ENCODE data around the gene DPP6.

DPP6 gene

GRCh38 chr7:154484406-154484805, 432.2 kb downstream of the DPP6 start:
- H3K4me3 ChIP-seq: no peak overlapping the region
- H3K27ac ChIP-seq: no peak overlapping the region

DNA sequence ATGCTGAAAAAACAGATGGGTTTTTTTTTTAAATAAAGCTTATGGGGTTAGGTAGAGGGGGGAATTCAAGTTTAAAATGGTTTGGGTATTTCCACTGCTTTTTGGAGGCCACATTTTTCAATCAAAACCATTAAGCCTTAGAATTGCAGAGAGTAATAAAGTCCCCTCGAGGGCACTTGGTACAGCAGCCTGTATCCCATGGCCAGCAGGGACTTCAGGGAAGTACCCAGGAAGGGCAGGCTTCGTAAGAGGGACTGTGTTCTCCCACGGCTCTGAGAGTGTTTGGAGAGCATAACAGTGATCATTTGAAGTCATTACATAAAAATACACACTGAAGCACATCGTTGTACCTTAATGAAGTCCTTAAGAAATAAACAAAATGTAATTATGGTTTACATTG, 432.7 kb downstream of the DPP6 start:
- H3K27ac ChIP-seq: no peak overlapping the region

DNA sequence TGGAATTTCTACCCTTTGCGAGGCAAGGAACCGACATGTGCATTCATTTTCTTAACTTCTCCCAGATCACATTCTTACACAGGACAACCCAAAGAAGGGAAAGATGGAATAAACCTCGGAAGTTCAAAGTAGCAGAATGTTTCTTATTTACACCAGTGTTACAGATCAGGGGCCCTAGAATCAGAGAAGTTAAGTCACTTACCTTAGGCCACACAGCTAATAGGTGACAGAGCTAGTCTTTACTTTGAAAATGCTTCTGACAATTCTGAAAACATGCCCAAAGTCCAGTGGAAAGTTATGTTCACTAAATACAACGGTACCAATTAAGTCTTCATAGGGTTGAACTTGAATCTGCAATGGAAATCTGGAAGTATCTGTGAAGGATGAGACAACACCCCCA, 437.7 kb downstream of the DPP6 start:
- Histone ChIP-seq H3K4me3 (no peak overlapping the region), H3K27ac (no peak overlapping the region)

More for the DNA sequence above, 432.7 kb downstream of the DPP6 start:
- no peak overlapping the region for H3K4me3 ChIP-seq

GRCh38 chr7:154493594-154493993, 441.4 kb downstream of the DPP6 start:
- Histone ChIP-seq H3K27ac (no peak overlapping the region), H3K4me3 (no peak overlapping the region)

- H3K27ac ChIP-seq: no peak overlapping the region
- H3K4me3 ChIP-seq: no peak overlapping the region
These were observed 445.6 kb downstream of the DPP6 start for GRCh38 chr7:154497751-154498150.

GRCh38 chr7:154503962-154504550, 451.9 kb downstream of the DPP6 start:
- Histone ChIP-seq H3K27ac (no peak overlapping the region), H3K4me3 (no peak overlapping the region)

DNA sequence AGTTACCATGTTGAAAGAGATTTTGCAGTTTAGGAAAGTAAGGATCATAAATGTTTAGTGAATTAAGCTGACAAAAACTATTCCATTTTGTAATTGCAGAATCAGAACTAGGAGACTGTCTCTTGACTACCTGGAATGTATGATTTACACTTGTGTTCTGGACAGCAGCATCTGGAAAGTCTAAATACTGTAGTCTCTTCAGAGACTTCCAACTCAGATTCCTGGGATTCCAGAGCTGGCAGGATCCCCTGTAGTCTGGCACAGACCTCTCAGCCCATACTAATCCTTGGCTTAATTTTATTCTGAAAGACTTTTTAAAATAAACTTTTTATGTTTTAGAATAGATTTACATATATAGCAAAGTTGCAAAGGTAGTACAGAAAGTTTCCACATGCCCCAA, 452.7 kb downstream of the DPP6 start:
- Histone ChIP-seq H3K4me3 (no peak overlapping the region), H3K27ac (no peak overlapping the region)

DNA sequence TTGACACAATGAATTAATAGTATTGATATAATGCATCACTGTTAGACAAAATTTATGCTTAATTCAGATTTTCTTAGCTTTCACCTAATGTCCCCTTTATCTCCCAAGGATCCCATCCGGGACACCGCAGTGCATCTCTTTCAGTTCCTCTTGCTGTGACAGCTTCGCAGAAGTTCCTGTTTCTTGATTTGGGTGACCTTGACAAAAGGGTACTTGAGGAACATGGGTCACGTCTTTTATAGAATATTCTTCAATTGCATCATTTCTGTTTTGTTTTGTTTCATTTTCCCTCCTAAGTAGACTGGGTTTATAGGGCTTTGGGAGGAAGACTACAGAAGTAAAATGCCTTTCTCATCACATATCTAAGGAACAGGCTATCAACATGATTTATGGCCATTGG, 453.2 kb downstream of the DPP6 start:
- no peak overlapping the region for H3K4me3 ChIP-seq
- no peak overlapping the region for H3K27ac ChIP-seq

DNA sequence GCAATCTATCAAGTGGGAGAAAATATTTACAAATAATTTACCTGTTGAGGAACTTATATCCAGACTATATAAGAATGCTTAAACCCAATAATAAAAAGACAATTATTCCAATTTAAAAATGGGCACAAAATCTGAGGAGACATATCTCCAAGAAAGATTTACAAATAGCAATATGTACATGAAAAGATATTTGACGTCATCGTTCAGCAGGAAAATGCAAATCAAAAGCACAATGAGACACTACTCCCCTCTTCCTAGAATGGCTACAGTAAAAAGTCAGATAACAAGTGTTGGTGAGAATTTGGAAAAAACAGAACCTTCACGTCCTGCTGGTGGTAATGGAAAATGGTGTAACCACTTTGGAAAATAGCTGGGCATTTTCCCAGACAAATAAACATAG, 457.0 kb downstream of the DPP6 start:
- Histone ChIP-seq H3K27ac (no peak overlapping the region), H3K4me3 (no peak overlapping the region)

DNA sequence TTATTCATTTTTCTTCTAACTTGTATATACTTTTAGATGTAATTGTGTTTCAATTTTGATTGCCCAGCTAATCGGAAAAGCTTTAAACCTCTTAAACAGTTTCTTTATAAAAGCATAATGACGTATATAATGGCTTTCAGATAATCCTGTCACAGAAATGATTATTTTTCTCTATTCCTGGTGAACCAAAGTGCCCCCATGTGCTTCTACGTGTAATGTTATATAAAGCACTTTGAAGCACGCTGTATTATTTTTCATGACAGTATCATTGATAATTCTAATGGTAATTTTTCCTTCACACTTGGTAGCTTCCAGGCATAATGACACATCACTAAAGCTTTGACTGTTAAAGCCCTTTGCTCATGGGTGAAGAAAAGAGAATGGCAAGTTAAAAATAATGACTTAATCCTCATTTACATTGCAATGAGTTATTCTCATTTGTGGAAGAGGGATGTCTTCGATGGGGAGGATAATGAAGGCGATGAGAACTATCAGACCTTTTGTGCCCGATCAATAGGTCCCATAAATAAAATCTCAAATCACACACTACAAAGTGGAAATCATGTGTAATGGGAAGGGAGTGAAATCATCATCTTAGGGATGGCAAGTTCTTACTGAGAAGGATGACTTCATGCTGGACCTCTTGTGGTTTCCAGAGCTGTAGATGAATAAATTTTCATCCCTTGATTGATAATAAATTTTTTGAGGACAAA, 460.1 kb downstream of the DPP6 start:
- Histone ChIP-seq H3K4me3 (no peak overlapping the region), H3K27ac (no peak overlapping the region)

DNA sequence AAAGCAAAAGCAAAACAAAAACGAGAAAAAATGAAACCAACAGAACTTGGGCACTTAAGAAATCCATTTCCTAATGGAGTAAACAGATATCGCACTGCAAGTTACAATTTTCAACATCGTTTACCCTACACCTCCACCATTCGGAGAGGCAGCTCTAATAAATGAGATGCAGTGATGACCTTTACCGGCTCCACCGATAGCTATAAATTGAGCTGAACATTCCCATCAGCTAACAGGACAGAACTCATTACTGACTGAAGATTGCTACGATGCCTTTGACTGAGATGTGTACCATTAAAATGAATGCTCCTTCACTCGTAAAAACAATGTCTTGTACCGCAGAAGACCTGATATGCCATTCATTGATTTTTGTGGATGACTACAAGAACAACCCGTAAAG, 465.6 kb downstream of the DPP6 start:
- no peak overlapping the region for H3K27ac ChIP-seq
- no peak overlapping the region for H3K4me3 ChIP-seq

GRCh38 chr7:154519229-154519628, 467.0 kb downstream of the DPP6 start:
- H3K4me3 ChIP-seq: no peak overlapping the region
- no peak overlapping the region for H3K27ac ChIP-seq

DNA sequence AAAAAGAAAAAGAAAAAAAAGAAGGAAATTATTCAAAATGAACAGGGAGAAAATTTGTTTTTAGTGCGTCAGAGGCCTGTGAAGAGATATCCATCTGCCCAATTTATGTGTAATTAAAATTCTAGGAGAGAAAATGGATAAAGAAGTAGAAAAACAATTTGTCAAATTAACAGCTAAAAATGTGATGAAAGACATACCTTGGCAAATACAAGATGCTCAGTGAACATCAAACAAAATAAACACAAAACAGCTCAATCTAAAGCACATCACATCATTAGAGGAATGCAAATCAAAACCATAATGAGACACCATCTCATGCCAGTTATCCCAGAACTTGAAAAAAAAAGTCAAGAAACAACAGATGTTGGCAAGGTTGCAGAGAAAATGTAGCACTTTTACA, 477.9 kb downstream of the DPP6 start:
- no peak overlapping the region for H3K27ac ChIP-seq

GRCh38 chr7:154532771-154533170, 480.6 kb downstream of the DPP6 start:
- Histone ChIP-seq H3K27ac (no peak overlapping the region), H3K4me3 (no peak overlapping the region)

More for the DNA sequence above, 477.9 kb downstream of the DPP6 start:
- no peak overlapping the region for H3K4me3 ChIP-seq

DNA sequence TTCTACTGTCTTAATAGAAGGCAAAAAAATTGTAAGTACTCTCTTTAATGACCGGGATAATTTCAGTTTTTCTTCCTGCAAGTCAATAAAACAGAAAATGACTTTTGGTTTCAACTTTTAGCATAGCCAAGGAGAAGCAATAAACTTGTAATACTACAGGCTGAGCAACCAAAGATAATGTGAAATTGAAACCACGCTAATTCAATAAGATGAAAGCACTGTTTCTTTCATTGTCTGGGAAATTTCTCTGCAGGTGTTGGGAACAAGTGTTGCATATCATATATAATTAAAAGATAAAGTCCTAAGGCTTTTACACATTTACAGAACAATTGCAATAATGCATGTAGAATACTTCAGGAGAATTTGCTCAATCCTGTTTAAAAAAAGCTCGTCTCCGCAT, 488.4 kb downstream of the DPP6 start:
- H3K27ac ChIP-seq: no peak overlapping the region
- H3K4me3 ChIP-seq: no peak overlapping the region

- no peak overlapping the region for H3K4me3 ChIP-seq
These were observed 489.4 kb downstream of the DPP6 start for GRCh38 chr7:154541606-154542005.

GRCh38 chr7:154546946-154547587, 494.9 kb downstream of the DPP6 start:
- H3K4me3 ChIP-seq: no peak overlapping the region

More at GRCh38 chr7:154541606-154542005, 489.4 kb downstream of the DPP6 start:
- no peak overlapping the region for H3K27ac ChIP-seq

GRCh38 chr7:154553711-154554265, 501.6 kb downstream of the DPP6 start:
- H3K4me3 ChIP-seq: no peak overlapping the region
- H3K27ac ChIP-seq: no peak overlapping the region

More at GRCh38 chr7:154546946-154547587, 494.9 kb downstream of the DPP6 start:
- H3K27ac ChIP-seq: no peak overlapping the region

DNA sequence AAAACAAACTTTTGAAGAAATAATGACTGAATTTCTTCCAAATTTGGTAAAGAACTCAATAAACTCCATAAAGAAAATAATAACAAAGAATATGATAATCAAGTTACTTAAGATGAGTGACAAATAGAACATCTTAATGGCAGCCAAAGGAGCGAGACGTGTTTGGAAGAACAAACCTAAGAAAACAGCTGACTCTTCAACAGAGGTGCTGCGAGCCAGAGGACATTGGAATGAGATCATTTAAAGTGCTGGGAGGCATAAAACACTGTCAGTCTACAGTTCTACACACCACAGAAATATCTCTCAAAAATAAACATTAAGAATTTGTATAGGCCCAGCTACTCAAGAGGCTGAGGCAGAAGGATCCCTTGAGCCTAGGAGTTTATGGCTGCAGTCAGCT, 507.3 kb downstream of the DPP6 start:
- H3K27ac ChIP-seq: no peak overlapping the region

GRCh38 chr7:154564676-154565075, 512.5 kb downstream of the DPP6 start:
- Histone ChIP-seq H3K4me3 (no peak overlapping the region), H3K27ac (no peak overlapping the region)

More for the DNA sequence above, 507.3 kb downstream of the DPP6 start:
- no peak overlapping the region for H3K4me3 ChIP-seq

DNA sequence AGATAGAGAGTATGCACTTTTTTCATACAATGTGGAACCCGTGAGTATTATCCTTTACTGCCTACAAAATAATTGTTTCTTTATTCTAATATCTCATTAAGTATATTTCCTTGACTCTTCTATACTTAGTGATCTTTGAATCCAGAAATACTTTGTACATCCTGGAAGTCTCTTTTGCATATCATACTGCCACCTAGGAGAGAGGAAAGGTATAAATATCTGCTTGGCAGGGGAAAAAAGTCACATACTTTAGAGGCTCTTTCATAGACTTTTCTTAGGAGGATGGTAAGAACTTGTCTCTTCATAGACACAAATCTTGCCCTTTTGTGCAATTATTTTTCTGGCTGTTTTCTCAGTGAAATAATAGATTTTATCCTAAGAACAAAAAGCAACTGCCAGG, 514.7 kb downstream of the DPP6 start:
- no peak overlapping the region for H3K4me3 ChIP-seq
- H3K27ac ChIP-seq: no peak overlapping the region
